CD4-positive, alpha-beta T cell treated with Interleukin-17A for 4 hours (primary cell): ENCODE results near the gene SUSD4.

Experiments used
- DNase-seq: peaks from one replicate; pipeline ENCODE4 v3.0.0-alpha.2; 2020; ENCODE audit warnings: mixed read lengths

The SUSD4 gene

GRCh38 chr1:223328566-223328965 lies 35.4 kb downstream of the SUSD4 start:
- DNase-seq, result no peak

GRCh38 chr1:223326776-223327175 lies 37.2 kb downstream of the SUSD4 start:
- no peak for DNase-seq

GRCh38 chr1:223323491-223324484 lies 40.2 kb downstream of the SUSD4 start:
- no peak for DNase-seq

GRCh38 chr1:223322868-223323267 lies 41.1 kb downstream of the SUSD4 start:
- no peak for DNase-seq

GRCh38 chr1:223320959-223321358 lies 43.0 kb downstream of the SUSD4 start:
- DNase-seq, result no peak

GRCh38 chr1:223319905-223320580 lies 43.9 kb downstream of the SUSD4 start:
- DNase-seq, result no peak

GRCh38 chr1:223319398-223319797 lies 44.6 kb downstream of the SUSD4 start:
- no peak for DNase-seq

GRCh38 chr1:223316082-223316481 lies 47.9 kb downstream of the SUSD4 start:
- DNase-seq, result no peak

- no peak for DNase-seq
Measured at GRCh38 chr1:223315665-223316064, 48.3 kb downstream of the SUSD4 start.

- no peak for DNase-seq
Measured at GRCh38 chr1:223313415-223313754, 50.6 kb downstream of the SUSD4 start.

- DNase-seq, result no peak
Measured at GRCh38 chr1:223312705-223313414, 51.1 kb downstream of the SUSD4 start.

GRCh38 chr1:223312273-223312672 lies 51.7 kb downstream of the SUSD4 start:
- no peak for DNase-seq

- no peak for DNase-seq
Measured at GRCh38 chr1:223311826-223312225, 52.1 kb downstream of the SUSD4 start.

- DNase-seq, result peak; percentile 17
Measured at GRCh38 chr1:223308136-223308535, 55.8 kb downstream of the SUSD4 start.

GRCh38 chr1:223307544-223307943 lies 56.4 kb downstream of the SUSD4 start:
- no peak for DNase-seq

GRCh38 chr1:223304931-223305330 lies 59.0 kb downstream of the SUSD4 start:
- DNase-seq, result no peak

- no peak for DNase-seq
Measured at GRCh38 chr1:223301371-223301770, 62.6 kb downstream of the SUSD4 start.

- no peak for DNase-seq
Measured at GRCh38 chr1:223299553-223299952, 64.4 kb downstream of the SUSD4 start.

GRCh38 chr1:223298701-223299100 lies 65.3 kb downstream of the SUSD4 start:
- DNase-seq, result no peak

- no peak for DNase-seq
Measured at GRCh38 chr1:223297800-223298199, 66.2 kb downstream of the SUSD4 start.

- no peak for DNase-seq
Measured at GRCh38 chr1:223291796-223292195, 72.2 kb downstream of the SUSD4 start.

- no peak for DNase-seq
Measured at GRCh38 chr1:223290397-223290796, 73.6 kb downstream of the SUSD4 start.

GRCh38 chr1:223289621-223290020 lies 74.4 kb downstream of the SUSD4 start:
- DNase-seq, result no peak

GRCh38 chr1:223288826-223289225 lies 75.2 kb downstream of the SUSD4 start:
- no peak for DNase-seq
